Osteocyte (in vitro differentiated cells): ENCODE measurements around the gene SRGAP2B. TPM values are rescaled to one million over a fixed set of nuclear protein-coding genes. Genes with fewer than 3 reads are reported as not detected.
A peak's percentile ranks its signal among the peaks of the same experiment; 100 is the strongest.
"Not testable (repeated sequence)": the region's sequence is repeated elsewhere in the genome, so short reads cannot be mapped to it uniquely, and the experiment has no call there.

ENCODE experiments used
- DNase-seq: peaks from one replicate; pipeline ENCODE4 v3.0.0; 2021; ENCODE audit warnings: mixed read lengths; ENCODE audit not compliant: unreplicated experiment; ENCODE audit errors: extremely low spot score
- H3K27ac Mint-ChIP-seq: one replicate; pipeline ENCODE4 v1.8.0; 2021; ENCODE audit warnings: mild to moderate bottlenecking, mixed read lengths; ENCODE audit not compliant: unreplicated experiment
- H3K27me3 Mint-ChIP-seq: one replicate; pipeline ENCODE4 v1.8.0; 2021; ENCODE audit warnings: mixed read lengths; ENCODE audit not compliant: unreplicated experiment
- H3K36me3 Mint-ChIP-seq: one replicate; pipeline ENCODE4 v1.8.0; 2021; ENCODE audit warnings: mixed read lengths; ENCODE audit not compliant: unreplicated experiment
- H3K4me1 Mint-ChIP-seq: one replicate; pipeline ENCODE4 v1.8.0; 2021; ENCODE audit warnings: mixed read lengths; ENCODE audit not compliant: unreplicated experiment
- H3K4me3 Mint-ChIP-seq: one replicate; pipeline ENCODE4 v1.8.0; 2021; ENCODE audit warnings: mild to moderate bottlenecking, moderate library complexity, mixed read lengths; ENCODE audit not compliant: unreplicated experiment
- H3K9me3 Mint-ChIP-seq: one replicate; pipeline ENCODE4 v1.8.0; 2021; ENCODE audit warnings: mixed read lengths; ENCODE audit not compliant: unreplicated experiment
- CTCF ChIP-seq: fragments of 200-600 bp; sonication (generic); IDR thresholded peaks from 2 replicates; pipeline ENCODE4 v1.5.0; 2021; ENCODE audit warnings: antibody characterized with exemption, mild to moderate bottlenecking, moderate library complexity
- total RNA-seq: library from RNA; stranded (reverse); gene quantifications from 2 replicates; pipeline ENCODE4 v1.2.1, GENCODE V29; 2021

The SRGAP2B gene
- total RNA-seq, 1 donor from 2014 or later = 44.7 TPM

- not testable (repeated sequence) for H3K4me1 Mint-ChIP-seq, DNase-seq, H3K36me3 Mint-ChIP-seq, H3K4me3 Mint-ChIP-seq, H3K27ac Mint-ChIP-seq, H3K9me3 Mint-ChIP-seq, H3K27me3 Mint-ChIP-seq
These were observed 172.3 kb downstream of the SRGAP2B start for GRCh38 chr1:144922785-144923184.

- not testable (repeated sequence) for H3K9me3 Mint-ChIP-seq, H3K27ac Mint-ChIP-seq, DNase-seq, H3K36me3 Mint-ChIP-seq, H3K4me3 Mint-ChIP-seq, H3K4me1 Mint-ChIP-seq, H3K27me3 Mint-ChIP-seq
These were observed 176.0 kb downstream of the SRGAP2B start for GRCh38 chr1:144919106-144919505.

GRCh38 chr1:144918027-144918603, 177.0 kb downstream of the SRGAP2B start:
- H3K9me3 Mint-ChIP-seq, DNase-seq, H3K4me3 Mint-ChIP-seq, H3K27me3 Mint-ChIP-seq, H3K4me1 Mint-ChIP-seq, H3K36me3 Mint-ChIP-seq: not testable (repeated sequence)
- H3K27ac Mint-ChIP-seq = peak overlapping the region; percentile 83

- H3K27me3 Mint-ChIP-seq, H3K4me1 Mint-ChIP-seq, DNase-seq, H3K36me3 Mint-ChIP-seq, H3K4me3 Mint-ChIP-seq, H3K9me3 Mint-ChIP-seq: not testable (repeated sequence)
- H3K27ac Mint-ChIP-seq = peak overlapping the region; percentile 31
These were observed 177.7 kb downstream of the SRGAP2B start for GRCh38 chr1:144917154-144918026.

DNA sequence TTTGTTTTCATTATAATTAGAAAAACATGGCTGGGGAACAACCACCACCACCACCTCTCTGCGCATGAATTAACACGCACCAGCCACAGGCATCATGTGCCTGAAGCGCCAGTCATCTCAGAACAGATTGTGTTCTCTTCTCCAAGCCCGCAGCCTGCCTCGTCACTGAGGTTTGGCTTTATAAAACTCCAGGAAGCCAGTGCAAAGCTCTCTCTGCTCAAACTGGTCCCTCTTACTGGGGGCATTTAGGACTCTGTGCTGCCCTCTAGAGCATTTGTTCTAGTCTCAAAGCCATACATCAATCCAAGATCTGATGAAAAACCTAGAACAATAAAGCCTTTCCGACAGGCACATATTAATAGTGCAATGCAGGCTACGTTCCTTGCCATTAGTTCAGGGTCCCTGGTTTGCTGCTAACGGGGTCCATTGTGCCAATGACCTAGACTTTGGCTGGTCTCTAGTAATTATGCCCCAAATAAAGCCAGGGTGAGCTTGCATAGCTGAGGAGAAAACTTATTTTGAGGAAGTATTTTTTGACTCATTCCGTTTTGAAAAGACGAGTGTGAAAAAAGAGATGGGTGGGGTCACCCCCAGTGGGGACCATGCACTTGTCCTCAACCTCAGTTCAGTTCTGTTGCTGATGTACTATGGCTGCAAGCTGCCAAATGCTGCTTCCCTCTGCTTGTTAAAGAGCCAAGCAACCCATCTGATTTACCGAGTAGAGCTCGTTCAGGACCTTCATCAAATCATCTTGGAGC, 181.0 kb downstream of the SRGAP2B start:
- not testable (repeated sequence) for H3K27me3 Mint-ChIP-seq, H3K27ac Mint-ChIP-seq, H3K36me3 Mint-ChIP-seq, DNase-seq, H3K4me1 Mint-ChIP-seq, H3K9me3 Mint-ChIP-seq, H3K4me3 Mint-ChIP-seq
- peak; percentile 24 for TF ChIP-seq CTCF

DNA sequence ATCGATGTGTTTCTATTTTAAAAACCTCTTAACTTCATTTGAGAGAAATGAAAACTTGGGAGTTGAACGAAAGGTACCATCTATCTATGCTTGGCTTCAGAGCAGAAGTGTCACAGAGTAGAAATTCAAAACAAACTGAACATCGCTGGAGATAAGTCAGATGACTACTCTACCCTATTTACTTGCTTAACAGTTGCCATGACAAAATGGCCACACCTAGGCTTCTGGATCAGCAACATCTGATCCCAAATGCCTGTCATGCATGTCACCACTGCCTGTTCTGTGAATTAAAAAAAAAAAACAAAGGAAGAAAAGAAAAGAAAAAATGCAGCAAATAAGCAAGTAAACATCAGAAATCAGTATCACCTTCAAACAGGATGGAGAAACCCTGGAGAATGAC, 181.7 kb downstream of the SRGAP2B start:
- not testable (repeated sequence) for H3K36me3 Mint-ChIP-seq, H3K4me3 Mint-ChIP-seq, DNase-seq, H3K4me1 Mint-ChIP-seq, H3K27me3 Mint-ChIP-seq, H3K9me3 Mint-ChIP-seq, H3K27ac Mint-ChIP-seq

DNA sequence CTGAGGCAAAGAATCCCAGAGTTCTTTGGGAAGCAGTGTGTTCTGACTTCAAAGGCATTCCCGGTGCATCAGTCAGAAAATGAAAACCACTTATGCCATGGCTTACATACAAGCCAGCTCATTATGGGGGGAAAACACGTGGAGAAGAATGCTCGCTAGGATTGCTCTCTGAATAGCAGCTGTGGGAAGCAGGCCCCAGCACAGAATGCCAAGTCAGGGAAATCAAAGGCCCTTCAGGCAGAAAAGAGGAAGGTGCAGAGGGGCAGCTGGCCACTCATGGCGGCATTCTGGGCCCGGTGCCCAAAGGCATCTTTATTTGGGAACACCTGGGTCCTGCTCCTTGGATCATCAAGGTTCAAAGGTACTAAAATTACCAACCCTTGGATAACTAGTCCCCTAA, 184.4 kb downstream of the SRGAP2B start:
- H3K36me3 Mint-ChIP-seq, H3K4me1 Mint-ChIP-seq, H3K4me3 Mint-ChIP-seq, H3K9me3 Mint-ChIP-seq, DNase-seq, H3K27ac Mint-ChIP-seq, H3K27me3 Mint-ChIP-seq: not testable (repeated sequence)

GRCh38 chr1:144900841-144901240, 194.3 kb downstream of the SRGAP2B start:
- not testable (repeated sequence) for H3K9me3 Mint-ChIP-seq, H3K4me1 Mint-ChIP-seq, H3K27ac Mint-ChIP-seq, DNase-seq, H3K27me3 Mint-ChIP-seq, H3K36me3 Mint-ChIP-seq, H3K4me3 Mint-ChIP-seq

- not testable (repeated sequence) for H3K27ac Mint-ChIP-seq, H3K36me3 Mint-ChIP-seq, DNase-seq, H3K9me3 Mint-ChIP-seq, H3K27me3 Mint-ChIP-seq, H3K4me3 Mint-ChIP-seq, H3K4me1 Mint-ChIP-seq
These were observed 200.5 kb downstream of the SRGAP2B start for GRCh38 chr1:144894454-144895201.

- DNase-seq, H3K36me3 Mint-ChIP-seq, H3K27me3 Mint-ChIP-seq, H3K4me3 Mint-ChIP-seq, H3K9me3 Mint-ChIP-seq, H3K27ac Mint-ChIP-seq, H3K4me1 Mint-ChIP-seq: not testable (repeated sequence)
These were observed 201.3 kb downstream of the SRGAP2B start for GRCh38 chr1:144893710-144894438.
